ENCODE results near the gene E2F3. TPM values are rescaled to one million over a fixed set of nuclear protein-coding genes. Genes with fewer than 3 reads are reported as not detected.
A peak's percentile ranks its signal among the peaks of the same experiment; 100 is the strongest.

E2F3 gene
- total RNA-seq, 2 donors from 2014 or later: 6.5 to 12.4 TPM

GRCh38 chr6:20402092-20402341, 338 bp downstream of the E2F3 start:
- Histone ChIP-seq H3K4me3 (peak overlapping the region; percentile 98), H3K4me1 (ENCODE audit: control insufficient read depth in 1 of 2, low read depth in 2 of 2) (peaks cover 0 to 4% of the 10 kb centered on the region in 2 donors), H3K36me3 (no peaks in the 10 kb centered on the region), H3K27ac (peak overlapping the region; percentile 86 to 95), H3K27me3 (replicated peaks; ENCODE audit: insufficient read depth) (no peaks in the 10 kb centered on the region), H3K9me3 (no peaks in the 10 kb centered on the region)
- no peak for DNase-seq (ENCODE audit: low spot score)
- no peak for ATAC-seq (ENCODE audit: insufficient number of reproducible peaks, low FRiP score, low read depth)
- TF ChIP-seq, protein P1, sequence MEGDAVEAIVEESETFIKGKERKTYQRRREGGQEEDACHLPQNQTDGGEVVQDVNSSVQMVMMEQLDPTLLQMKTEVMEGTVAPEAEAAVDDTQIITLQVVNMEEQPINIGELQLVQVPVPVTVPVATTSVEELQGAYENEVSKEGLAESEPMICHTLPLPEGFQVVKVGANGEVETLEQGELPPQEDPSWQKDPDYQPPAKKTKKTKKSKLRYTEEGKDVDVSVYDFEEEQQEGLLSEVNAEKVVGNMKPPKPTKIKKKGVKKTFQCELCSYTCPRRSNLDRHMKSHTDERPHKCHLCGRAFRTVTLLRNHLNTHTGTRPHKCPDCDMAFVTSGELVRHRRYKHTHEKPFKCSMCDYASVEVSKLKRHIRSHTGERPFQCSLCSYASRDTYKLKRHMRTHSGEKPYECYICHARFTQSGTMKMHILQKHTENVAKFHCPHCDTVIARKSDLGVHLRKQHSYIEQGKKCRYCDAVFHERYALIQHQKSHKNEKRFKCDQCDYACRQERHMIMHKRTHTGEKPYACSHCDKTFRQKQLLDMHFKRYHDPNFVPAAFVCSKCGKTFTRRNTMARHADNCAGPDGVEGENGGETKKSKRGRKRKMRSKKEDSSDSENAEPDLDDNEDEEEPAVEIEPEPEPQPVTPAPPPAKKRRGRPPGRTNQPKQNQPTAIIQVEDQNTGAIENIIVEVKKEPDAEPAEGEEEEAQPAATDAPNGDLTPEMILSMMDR (IDR thresholded peaks at IDR 0.05): no peak

GRCh38 chr6:20402342-20403069, 827 bp downstream of the E2F3 start:
- TF ChIP-seq, protein P1 (IDR thresholded peaks at IDR 0.05): no peak
- DNase-seq (ENCODE audit: low spot score): no peak
- peak overlapping the region; percentile 98 for H3K4me3 ChIP-seq
- H3K9me3 ChIP-seq: no peaks in the 10 kb centered on the region
- no peak for ATAC-seq (ENCODE audit: insufficient number of reproducible peaks, low FRiP score, low read depth)
- no peaks in the 10 kb centered on the region for H3K27me3 ChIP-seq (replicated peaks; ENCODE audit: insufficient read depth)
- H3K27ac ChIP-seq: peak overlapping the region; percentile 86 to 95
- no peaks in the 10 kb centered on the region for H3K36me3 ChIP-seq
- peaks cover 0 to 4% of the 10 kb centered on the region in 2 donors for H3K4me1 ChIP-seq (ENCODE audit: control insufficient read depth in 1 of 2, low read depth in 2 of 2)

- Histone ChIP-seq H3K36me3 (no peaks in the 10 kb centered on the region), H3K27me3 (replicated peaks; ENCODE audit: insufficient read depth) (no peaks in the 10 kb centered on the region), H3K9me3 (no peaks in the 10 kb centered on the region), H3K4me1 (ENCODE audit: control insufficient read depth in 1 of 2, low read depth in 2 of 2) (peaks cover 0 to 4% of the 10 kb centered on the region in 2 donors), H3K27ac (peak overlapping the region; percentile 86 to 95), H3K4me3 (peak overlapping the region; percentile 98)
- ATAC-seq (ENCODE audit: insufficient number of reproducible peaks, low FRiP score, low read depth): peak; percentile 4
- peak; percentile 70 for DNase-seq (ENCODE audit: low spot score)
- TF ChIP-seq, protein P1 (IDR thresholded peaks at IDR 0.05): no peak
These were observed 1.5 kb downstream of the E2F3 start for GRCh38 chr6:20403070-20403765.

DNA sequence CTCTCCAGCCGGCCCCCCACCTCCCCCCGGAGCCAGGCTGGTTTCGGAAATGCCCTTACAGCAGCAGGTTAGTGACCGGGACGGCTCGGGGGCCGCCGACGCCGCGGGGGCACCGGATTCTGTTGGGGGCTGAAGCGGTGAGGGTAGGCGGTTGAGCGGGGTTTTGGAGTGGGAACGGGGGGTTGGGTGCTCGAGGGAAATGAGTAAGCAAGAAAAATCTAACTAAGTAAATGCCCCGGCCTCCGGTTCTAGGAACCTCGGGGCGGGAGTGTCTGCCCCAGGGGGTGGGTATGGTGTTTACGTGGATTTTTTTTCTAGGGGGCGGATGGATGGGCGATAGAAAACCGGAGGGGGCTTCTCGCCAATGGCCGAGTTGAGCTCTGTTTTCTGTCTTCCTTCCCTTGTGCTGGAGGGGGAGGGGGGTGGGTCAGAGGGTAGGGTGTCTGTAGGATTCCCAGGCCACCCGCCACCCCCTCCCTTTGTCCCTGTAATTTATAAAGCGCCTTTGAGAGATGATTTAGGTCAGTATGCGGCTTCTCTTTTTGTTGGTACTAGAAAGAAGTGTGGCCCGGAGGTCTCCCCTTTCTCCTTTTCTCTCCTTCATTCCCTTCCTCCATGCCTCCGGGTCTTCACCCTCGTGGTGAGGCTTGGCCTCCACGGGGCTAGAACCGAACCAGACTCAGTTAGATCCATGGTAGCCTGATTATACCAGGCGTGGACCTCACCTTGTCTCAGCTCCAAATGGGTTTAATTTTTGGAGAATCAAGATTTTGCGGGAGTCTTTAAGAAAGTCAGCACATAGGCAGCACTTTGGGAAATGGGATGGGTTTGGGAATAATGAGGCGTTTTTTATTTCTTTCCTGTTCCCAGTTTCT, 2.3 kb downstream of the E2F3 start:
- Histone ChIP-seq H3K27ac (peak overlapping the region; percentile 86 to 95), H3K27me3 (replicated peaks; ENCODE audit: insufficient read depth) (no peaks in the 10 kb centered on the region), H3K4me3 (peak overlapping the region; percentile 98), H3K36me3 (no peaks in the 10 kb centered on the region), H3K4me1 (ENCODE audit: control insufficient read depth in 1 of 2, low read depth in 2 of 2) (peaks cover 6 to 7% of the 10 kb centered on the region in 2 donors), H3K9me3 (no peaks in the 10 kb centered on the region)
- TF ChIP-seq, protein P1 (IDR thresholded peaks at IDR 0.05): no peak
- ATAC-seq (ENCODE audit: insufficient number of reproducible peaks, low FRiP score, low read depth) (no peak), DNase-seq (ENCODE audit: low spot score) (no peak)

DNA sequence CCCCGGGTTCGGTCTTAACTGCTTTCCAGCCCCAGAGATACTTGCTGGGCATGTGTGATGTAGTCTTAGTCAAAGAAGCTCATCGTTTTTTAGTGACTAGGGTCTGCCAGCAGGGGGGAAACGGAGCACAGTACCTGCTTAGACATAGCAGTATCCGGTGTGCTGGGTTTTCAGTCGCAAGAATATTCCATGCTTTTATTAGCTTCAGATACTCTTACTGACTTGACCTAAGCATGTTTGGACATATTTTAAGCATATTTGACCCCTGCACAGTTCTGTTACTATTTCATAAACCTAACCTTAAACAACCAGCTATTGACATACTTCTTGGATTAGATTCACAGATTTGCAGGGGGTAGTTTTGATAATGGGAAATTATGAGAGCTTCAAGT, 3.0 kb downstream of the E2F3 start:
- no peaks in the 10 kb centered on the region for H3K27me3 ChIP-seq (replicated peaks; ENCODE audit: insufficient read depth)
- no peak for DNase-seq (ENCODE audit: low spot score)
- H3K4me1 ChIP-seq (ENCODE audit: control insufficient read depth in 1 of 2, low read depth in 2 of 2): peaks cover 11 to 12% of the 10 kb centered on the region in 2 donors
- H3K9me3 ChIP-seq: no peaks in the 10 kb centered on the region
- TF ChIP-seq, protein P1 (IDR thresholded peaks at IDR 0.05): peak; percentile 31
- peak overlapping the region; percentile 98 for H3K4me3 ChIP-seq
- peak overlapping the region; percentile 86 to 95 for H3K27ac ChIP-seq
- ATAC-seq (ENCODE audit: insufficient number of reproducible peaks, low FRiP score, low read depth): no peak
- no peaks in the 10 kb centered on the region for H3K36me3 ChIP-seq
